ENCODE data around the gene FXYD3. TPM values are rescaled to one million over a fixed set of nuclear protein-coding genes. Genes with fewer than 3 reads are reported as not detected.

FXYD3 gene
- total RNA-seq, 1 experiment from 2014 or later: 36.7 TPM

- Histone ChIP-seq H3K4me3 (ENCODE audit: low read depth, low read length) (no peak overlapping the region), H3K27me3 (replicated peaks; ENCODE audit: control insufficient read depth, insufficient read depth, low read length) (no peaks in the 10 kb centered on the region), H3K36me3 (ENCODE audit: control insufficient read depth, insufficient read depth, low read length) (no peaks in the 10 kb centered on the region), H3K9me3 (peaks cover 4% of the 10 kb centered on the region; the same call in 1 of the 2 replicates), H3K4me1 (peaks cover 11% of the 10 kb centered on the region; the same call in 1 of the 2 replicates)
- Mint-ChIP-seq H3K4me3 (ENCODE audit: unreplicated experiment) (no peak overlapping the region), H3K36me3 (ENCODE audit: insufficient read depth, unreplicated experiment) (peaks cover 7% of the 10 kb centered on the region), H3K9me3 (ENCODE audit: unreplicated experiment) (no peaks in the 10 kb centered on the region), H3K27ac (ENCODE audit: unreplicated experiment) (no peak overlapping the region), H3K4me1 (ENCODE audit: low read depth, unreplicated experiment) (peaks cover 9% of the 10 kb centered on the region), H3K27me3 (ENCODE audit: insufficient read depth, unreplicated experiment) (peaks cover 14% of the 10 kb centered on the region)
- no peak for TF ChIP-seq CTCF (IDR thresholded peaks at IDR 0.05; ENCODE audit: insufficient read depth in 1 of 2, low read depth in 1 of 2, low read length in 1 of 2, severe bottlenecking in 1 of 2, unreplicated experiment in 1 of 2)
- BruUV-seq (replicated peaks): no TSS peak
- no peak for DNase-seq
- ChIA-PET CTCF (no interaction called here), POLR2A (no interaction called here)
- intact Hi-C loops (cut with micrococcal nuclease; ENCODE audit: unreplicated experiment): no loop called here
These were observed 41.8 kb downstream of the FXYD3 start for GRCh38 chr19:35157431-35157830.

- DNase-seq: no peak
- peaks cover 3% of the 10 kb centered on the region for H3K9me3 Mint-ChIP-seq (ENCODE audit: unreplicated experiment)
- no peak overlapping the region for H3K4me3 ChIP-seq (ENCODE audit: low read depth, low read length)
- H3K36me3 ChIP-seq (ENCODE audit: control insufficient read depth, insufficient read depth, low read length): no peaks in the 10 kb centered on the region
- H3K36me3 Mint-ChIP-seq (ENCODE audit: insufficient read depth, unreplicated experiment): peaks cover 5% of the 10 kb centered on the region
- H3K27ac Mint-ChIP-seq (ENCODE audit: unreplicated experiment): no peak overlapping the region
- TF ChIP-seq CTCF (IDR thresholded peaks at IDR 0.05; ENCODE audit: insufficient read depth in 1 of 2, low read depth in 1 of 2, low read length in 1 of 2, severe bottlenecking in 1 of 2, unreplicated experiment in 1 of 2): no peak
- ChIA-PET POLR2A (no interaction called here), CTCF (no interaction called here)
- no peak overlapping the region for H3K4me3 Mint-ChIP-seq (ENCODE audit: unreplicated experiment)
- intact Hi-C loops (cut with micrococcal nuclease; ENCODE audit: unreplicated experiment): no loop called here
- BruUV-seq (replicated peaks): no TSS peak
- no peaks in the 10 kb centered on the region for H3K27me3 ChIP-seq (replicated peaks; ENCODE audit: control insufficient read depth, insufficient read depth, low read length)
- H3K27me3 Mint-ChIP-seq (ENCODE audit: insufficient read depth, unreplicated experiment): peaks cover 9% of the 10 kb centered on the region
- H3K4me1 Mint-ChIP-seq (ENCODE audit: low read depth, unreplicated experiment): peaks cover 6% of the 10 kb centered on the region
- H3K9me3 ChIP-seq: peaks cover 11% of the 10 kb centered on the region; the same call in 1 of the 2 replicates
- H3K4me1 ChIP-seq: 0 out of 2 replicates have a peak, but pooled peaks cover 8% of the 10 kb centered on the region
These were observed 44.0 kb downstream of the FXYD3 start for GRCh38 chr19:35159606-35160005.

- Histone ChIP-seq H3K9me3 (peaks cover 22% of the 10 kb centered on the region), H3K4me1 (no peaks in the 10 kb centered on the region), H3K4me3 (ENCODE audit: low read depth, low read length) (no peak overlapping the region), H3K36me3 (ENCODE audit: control insufficient read depth, insufficient read depth, low read length) (no peaks in the 10 kb centered on the region), H3K27me3 (replicated peaks; ENCODE audit: control insufficient read depth, insufficient read depth, low read length) (no peaks in the 10 kb centered on the region)
- no peak for DNase-seq
- no TSS peak for BruUV-seq (replicated peaks)
- intact Hi-C loops (cut with micrococcal nuclease; ENCODE audit: unreplicated experiment): no loop called here
- no peak for TF ChIP-seq CTCF (IDR thresholded peaks at IDR 0.05; ENCODE audit: insufficient read depth in 1 of 2, low read depth in 1 of 2, low read length in 1 of 2, severe bottlenecking in 1 of 2, unreplicated experiment in 1 of 2)
- Mint-ChIP-seq H3K9me3 (ENCODE audit: unreplicated experiment) (peaks cover 12% of the 10 kb centered on the region), H3K4me1 (ENCODE audit: low read depth, unreplicated experiment) (no peaks in the 10 kb centered on the region), H3K36me3 (ENCODE audit: insufficient read depth, unreplicated experiment) (peaks cover 6% of the 10 kb centered on the region), H3K4me3 (ENCODE audit: unreplicated experiment) (no peak overlapping the region), H3K27ac (ENCODE audit: unreplicated experiment) (no peak overlapping the region), H3K27me3 (ENCODE audit: insufficient read depth, unreplicated experiment) (peaks cover 4% of the 10 kb centered on the region)
- ChIA-PET POLR2A (no interaction called here), CTCF (no interaction called here)
These were observed 45.2 kb downstream of the FXYD3 start for GRCh38 chr19:35160629-35161433.
